Diencephalon (tissue), 1 donor: ENCODE results near the gene PLD2. TPM values are rescaled to one million over a fixed set of nuclear protein-coding genes. Genes with fewer than 3 reads are reported as not detected.

Experiments
- total RNA-seq: library from RNA; depleted of rRNA; stranded (reverse); fragments of >200 nt; gene quantifications from one replicate; pipeline ENCODE4 v1.2.3, GENCODE V29; 2014

The PLD2 gene
- 10.8 TPM for total RNA-seq

DNA sequence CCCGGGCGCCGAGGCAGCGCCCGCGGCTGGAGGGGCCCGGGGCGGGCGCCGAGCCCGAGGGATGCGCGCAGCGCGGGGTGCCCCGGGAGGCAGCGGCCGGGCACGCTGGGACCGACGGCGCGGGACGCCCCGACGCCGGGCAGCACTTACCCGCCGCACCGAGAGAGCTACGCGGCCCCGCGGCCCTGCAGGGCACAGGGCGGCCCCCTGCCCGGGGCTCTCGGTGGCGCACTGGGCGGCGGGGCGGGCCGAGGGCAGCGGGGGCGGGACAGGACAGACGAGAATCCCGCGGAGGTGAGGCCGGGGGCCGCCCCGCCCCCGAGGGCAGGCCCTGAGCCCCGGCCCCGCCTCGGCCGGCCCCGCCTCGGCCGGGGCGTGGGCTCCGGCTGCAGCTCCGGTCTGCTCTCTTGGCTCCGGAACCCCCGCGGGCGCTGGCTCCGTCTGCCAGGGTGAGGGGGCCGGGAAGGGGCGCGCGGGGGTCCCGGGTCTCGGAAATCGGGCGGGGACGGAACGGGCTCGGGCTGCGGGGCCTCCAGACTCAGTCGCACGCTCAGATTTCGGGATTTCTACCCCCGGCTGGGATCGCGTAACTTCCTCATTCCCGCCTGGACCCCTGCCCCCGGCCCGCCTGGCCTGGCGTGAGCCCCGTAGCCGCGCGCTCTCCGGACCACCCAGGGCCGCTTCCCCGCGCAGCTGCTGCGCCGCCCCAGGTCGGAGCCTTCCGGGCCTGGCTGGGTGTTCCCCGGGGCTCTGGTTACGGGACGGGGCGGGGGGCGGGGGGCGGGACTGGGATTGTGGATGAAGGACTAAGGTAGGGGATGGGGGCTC lies at the start of gene PLD2:
Gene PLD2, plus strand, starts transcription at position 376 of the 828 bp plus-strand sequence. CDS start 621 bp downstream, outside the sequence.

GRCh38 chr17:4771519-4772234 lies 35.3 kb upstream of the PLD2 start, which contains the start of gene TM4SF5:
TM4SF5 (plus strand) TSS chr17:4771886; CDS start chr17:4771923, 37 bp downstream.

GRCh38 chr17:4786106-4786511 lies 20.8 kb upstream of the PLD2 start, which contains the start of gene VMO1:
VMO1 (minus strand) TSS chr17:4786364; CDS start chr17:4786352, 12 bp downstream.

GRCh38 chr17:4788807-4789700 lies 17.9 kb upstream of the PLD2 start, which contains the start of gene GLTPD2:
GLTPD2 (plus strand) TSS chr17:4788964; CDS start chr17:4789012, 48 bp downstream.

DNA sequence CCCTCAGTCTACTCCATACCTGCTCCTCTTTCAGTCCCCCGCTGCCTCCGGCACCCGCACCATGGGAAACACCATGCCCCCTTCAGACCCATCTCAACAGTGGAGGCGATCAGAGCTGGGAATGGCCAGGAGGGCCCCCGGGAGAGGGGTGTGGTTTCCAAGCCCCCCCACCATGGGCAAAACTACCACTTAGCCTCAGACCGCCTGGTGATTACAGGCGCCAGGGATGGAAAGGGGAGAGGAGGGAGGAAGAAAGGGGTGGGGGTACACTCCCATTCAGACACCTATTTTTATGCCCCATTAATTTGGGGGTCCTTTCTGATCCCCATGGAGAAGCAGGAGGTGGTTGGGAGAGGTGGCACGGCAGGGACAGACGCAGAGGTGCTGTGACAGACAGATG lies 4.7 kb upstream of the PLD2 start, which contains the start of gene C17orf114:
Gene C17orf114, minus strand, starts transcription at position 101 of the 400 bp plus-strand sequence.

GRCh38 chr17:4833178-4833940 lies 26.4 kb downstream of the PLD2 start, which contains the start of gene MINK1:
MINK1 (plus strand) TSS chr17:4833340; CDS start chr17:4833584, 244 bp downstream.

Other genes with a start within 250 kb of the PLD2 start
- gene GGT6, start 246.6 kb upstream of the PLD2 start, total RNA-seq = not detected
- 5.8 TPM for gene SMTNL2, start 222.6 kb upstream of the PLD2 start, total RNA-seq
- not detected for gene ALOX15, start 165.5 kb upstream of the PLD2 start, total RNA-seq
- 31.1 TPM for gene PELP1, start 103.0 kb upstream of the PLD2 start, total RNA-seq
- 16.4 TPM for gene ARRB2, start 96.5 kb upstream of the PLD2 start, total RNA-seq
- 8.3 TPM for gene MED11, start 75.7 kb upstream of the PLD2 start, total RNA-seq
- 0.23 TPM for gene ZMYND15, start 67.3 kb upstream of the PLD2 start, total RNA-seq
- gene CXCL16, start 67.2 kb upstream of the PLD2 start, total RNA-seq = 1.8 TPM
- gene TM4SF5, start 35.3 kb upstream of the PLD2 start, total RNA-seq = not detected
- 0.69 TPM for gene VMO1, start 20.8 kb upstream of the PLD2 start, total RNA-seq
- gene GLTPD2, start 18.2 kb upstream of the PLD2 start, total RNA-seq = not detected
- gene PSMB6, start 11.0 kb upstream of the PLD2 start, total RNA-seq = 111 TPM
- 29.3 TPM for gene MINK1, start 26.2 kb downstream of the PLD2 start, total RNA-seq
- gene C17orf107, start 92.4 kb downstream of the PLD2 start, total RNA-seq = 3.0 TPM
- gene CHRNE, start 95.9 kb downstream of the PLD2 start, total RNA-seq = 0.46 TPM
- gene GP1BA, start 125.1 kb downstream of the PLD2 start, total RNA-seq = not detected
- 51.2 TPM for gene SLC25A11, start 132.9 kb downstream of the PLD2 start, total RNA-seq
- gene RNF167, start 133.1 kb downstream of the PLD2 start, total RNA-seq = 25.8 TPM
- 78.0 TPM for gene PFN1, start 141.4 kb downstream of the PLD2 start, total RNA-seq
- gene ENO3, start 144.0 kb downstream of the PLD2 start, total RNA-seq = 1.8 TPM
- 40.4 TPM for gene SPAG7, start 160.7 kb downstream of the PLD2 start, total RNA-seq
- gene CAMTA2, start 180.5 kb downstream of the PLD2 start, total RNA-seq = 11.8 TPM
- 0.69 TPM for gene INCA1, start 190.4 kb downstream of the PLD2 start, total RNA-seq
- 13.8 TPM for gene KIF1C, start 190.8 kb downstream of the PLD2 start, total RNA-seq
- not detected for gene SLC52A1, start 228.3 kb downstream of the PLD2 start, total RNA-seq